Measurements from ENCODE around the gene SPPL2C. TPM values are rescaled to one million over a fixed set of nuclear protein-coding genes. Genes with fewer than 3 reads are reported as not detected.

The SPPL2C gene
- total and polyA plus RNA-seq, 2 experiments from 2014 or later = 0.12 TPM; not detected in 1

DNA sequence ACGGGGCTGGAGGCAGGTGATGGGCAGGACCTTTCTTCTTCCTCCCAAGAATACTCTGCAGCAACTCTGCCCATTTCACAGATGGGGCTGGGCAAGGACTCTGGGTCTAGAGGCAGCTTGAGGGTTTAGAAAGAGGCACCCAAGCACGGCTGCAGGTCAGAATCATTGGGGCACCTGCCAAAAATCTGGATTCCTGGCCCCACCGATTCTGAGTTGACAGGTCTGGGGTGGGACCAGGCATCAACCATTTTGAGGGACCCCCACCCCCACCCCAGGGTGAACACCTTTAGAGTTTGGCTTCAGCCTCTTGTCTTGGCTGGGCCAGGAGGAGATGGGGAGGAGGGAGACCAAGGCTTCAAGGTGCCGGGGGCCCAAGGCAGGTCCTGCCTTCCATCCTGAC lies 5.3 kb downstream of the SPPL2C start:
- no peaks in the 10 kb centered on the region for H3K27me3 ChIP-seq
- no peak overlapping the region for H3K27ac ChIP-seq
- no peak overlapping the region for H3K4me3 ChIP-seq
- no peaks in the 10 kb centered on the region for H3K36me3 ChIP-seq
- DNase-seq (ENCODE audit: low read depth in 1 of 2, low spot score in 1 of 2) = no peak
- no peaks in the 10 kb centered on the region for H3K4me1 ChIP-seq (ENCODE audit: low read depth)
- TF ChIP-seq CTCF (IDR thresholded peaks at IDR 0.05; ENCODE audit: low read depth, low read length) = no peak
- no peaks in the 10 kb centered on the region for H3K9me3 ChIP-seq (ENCODE audit: low read depth)

DNA sequence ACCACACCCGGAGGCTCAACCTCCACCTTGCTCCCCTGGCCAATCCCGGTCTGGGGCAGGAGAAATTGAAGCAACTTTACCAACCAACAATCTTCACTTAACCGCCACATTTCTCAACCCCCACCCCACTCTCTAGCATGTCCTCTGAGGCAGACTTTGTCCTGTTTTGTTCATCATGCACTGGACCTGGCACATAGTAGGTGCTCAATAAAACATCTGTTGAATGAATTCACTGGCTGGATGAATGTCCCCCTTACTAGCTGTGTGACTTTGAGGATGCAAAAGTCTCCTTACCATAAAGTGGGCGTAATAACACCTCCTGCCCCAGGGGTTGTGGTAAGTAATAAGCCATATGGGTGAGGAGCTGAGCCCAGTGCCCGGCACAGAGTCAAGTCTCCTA lies 5.8 kb downstream of the SPPL2C start:
- no peak for TF ChIP-seq CTCF (IDR thresholded peaks at IDR 0.05; ENCODE audit: low read depth, low read length)
- H3K4me3 ChIP-seq = no peak overlapping the region
- H3K9me3 ChIP-seq (ENCODE audit: low read depth) = no peaks in the 10 kb centered on the region
- no peak overlapping the region for H3K27ac ChIP-seq
- H3K36me3 ChIP-seq = no peaks in the 10 kb centered on the region
- no peak for DNase-seq (ENCODE audit: low read depth in 1 of 2, low spot score in 1 of 2)
- H3K4me1 ChIP-seq (ENCODE audit: low read depth) = no peaks in the 10 kb centered on the region
- H3K27me3 ChIP-seq = no peaks in the 10 kb centered on the region

- TF ChIP-seq CTCF (IDR thresholded peaks at IDR 0.05; ENCODE audit: low read depth, low read length) = no peak
- H3K4me1 ChIP-seq (ENCODE audit: low read depth) = no peaks in the 10 kb centered on the region
These were observed 6.3 kb downstream of the SPPL2C start for GRCh38 chr17:45851022-45851421.

DNA sequence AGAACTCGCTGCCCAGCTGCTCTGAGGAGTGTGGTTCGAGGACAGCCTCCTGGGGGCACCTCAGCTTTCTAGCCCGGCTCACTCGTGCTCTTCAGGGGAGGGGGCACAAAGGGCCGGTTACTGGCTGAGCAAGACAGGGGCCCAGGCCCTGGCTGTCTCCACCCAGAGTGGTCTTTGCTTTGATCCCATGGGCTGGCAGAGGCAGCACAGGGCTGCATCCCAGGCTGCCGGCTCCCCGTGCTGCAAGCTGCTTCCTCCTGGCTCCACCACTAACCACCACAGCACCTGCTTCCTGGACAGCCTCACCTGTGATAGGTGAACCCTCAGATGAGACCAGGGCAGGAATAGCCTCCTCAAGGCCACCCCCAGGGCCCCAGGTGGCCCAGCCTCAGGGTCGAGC lies 6.8 kb downstream of the SPPL2C start:
- DNase-seq (ENCODE audit: low read depth in 1 of 2, low spot score in 1 of 2) = no peak
- no peaks in the 10 kb centered on the region for H3K27me3 ChIP-seq

More at GRCh38 chr17:45851022-45851421, 6.3 kb downstream of the SPPL2C start:
- H3K27ac ChIP-seq = no peak overlapping the region
- H3K4me3 ChIP-seq = no peak overlapping the region
- no peak for DNase-seq (ENCODE audit: low read depth in 1 of 2, low spot score in 1 of 2)
- H3K27me3 ChIP-seq = no peaks in the 10 kb centered on the region
- no peaks in the 10 kb centered on the region for H3K36me3 ChIP-seq
- no peaks in the 10 kb centered on the region for H3K9me3 ChIP-seq (ENCODE audit: low read depth)

DNA sequence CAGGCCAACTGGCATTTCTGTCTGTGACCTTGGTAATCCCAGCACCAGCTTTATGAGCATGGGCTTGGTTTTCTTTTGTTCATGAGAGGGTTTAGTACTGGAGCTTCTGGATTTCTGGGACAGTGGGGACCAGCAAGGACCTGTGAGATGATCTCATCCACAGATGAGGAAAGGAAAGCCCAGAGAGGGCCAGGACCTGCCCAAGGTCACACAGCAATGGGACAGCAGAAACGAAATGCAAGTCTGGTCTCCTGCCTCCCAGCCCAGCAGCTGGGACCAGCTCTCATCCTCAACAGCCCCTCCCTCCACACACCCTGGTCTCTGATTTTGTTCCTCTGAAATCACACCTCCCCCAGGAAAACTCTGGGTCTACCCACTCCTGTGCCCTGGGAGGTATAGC lies 7.2 kb downstream of the SPPL2C start:
- no peaks in the 10 kb centered on the region for H3K4me1 ChIP-seq (ENCODE audit: low read depth)
- DNase-seq (ENCODE audit: low read depth in 1 of 2, low spot score in 1 of 2) = no peak
- H3K36me3 ChIP-seq = no peaks in the 10 kb centered on the region
- TF ChIP-seq CTCF (IDR thresholded peaks at IDR 0.05; ENCODE audit: low read depth, low read length) = no peak
- no peaks in the 10 kb centered on the region for H3K27me3 ChIP-seq
- H3K4me3 ChIP-seq = no peak overlapping the region
- H3K9me3 ChIP-seq (ENCODE audit: low read depth) = no peaks in the 10 kb centered on the region
- H3K27ac ChIP-seq = no peak overlapping the region

More for the DNA sequence above, 6.8 kb downstream of the SPPL2C start:
- Histone ChIP-seq H3K4me1 (ENCODE audit: low read depth) (no peaks in the 10 kb centered on the region), H3K4me3 (no peak overlapping the region), H3K36me3 (no peaks in the 10 kb centered on the region), H3K9me3 (ENCODE audit: low read depth) (no peaks in the 10 kb centered on the region), H3K27ac (no peak overlapping the region)
- no peak for TF ChIP-seq CTCF (IDR thresholded peaks at IDR 0.05; ENCODE audit: low read depth, low read length)
